Measurements from ENCODE around the gene FOXM1.
A peak's percentile ranks its signal among the peaks of the same experiment; 100 is the strongest.

Gene FOXM1

GRCh38 chr12:2833327-2833726 lies 43.6 kb downstream of the FOXM1 start:
- peaks cover 6% of the 10 kb centered on the region for H3K4me1 ChIP-seq (ENCODE audit: control insufficient read depth, insufficient read depth, low read length)
- no peaks in the 10 kb centered on the region for H3K36me3 ChIP-seq (ENCODE audit: control insufficient read depth, insufficient read depth, low read length)
- peaks cover 7% of the 10 kb centered on the region for H3K27me3 ChIP-seq (ENCODE audit: control insufficient read depth, insufficient read depth, low read length)
- H3K9ac ChIP-seq (ENCODE audit: low read length) = no peak overlapping the region
- H3K4me3 ChIP-seq (ENCODE audit: low read length) = no peak overlapping the region
- H3K9me3 ChIP-seq (ENCODE audit: control insufficient read depth, low read length) = no peaks in the 10 kb centered on the region

DNA sequence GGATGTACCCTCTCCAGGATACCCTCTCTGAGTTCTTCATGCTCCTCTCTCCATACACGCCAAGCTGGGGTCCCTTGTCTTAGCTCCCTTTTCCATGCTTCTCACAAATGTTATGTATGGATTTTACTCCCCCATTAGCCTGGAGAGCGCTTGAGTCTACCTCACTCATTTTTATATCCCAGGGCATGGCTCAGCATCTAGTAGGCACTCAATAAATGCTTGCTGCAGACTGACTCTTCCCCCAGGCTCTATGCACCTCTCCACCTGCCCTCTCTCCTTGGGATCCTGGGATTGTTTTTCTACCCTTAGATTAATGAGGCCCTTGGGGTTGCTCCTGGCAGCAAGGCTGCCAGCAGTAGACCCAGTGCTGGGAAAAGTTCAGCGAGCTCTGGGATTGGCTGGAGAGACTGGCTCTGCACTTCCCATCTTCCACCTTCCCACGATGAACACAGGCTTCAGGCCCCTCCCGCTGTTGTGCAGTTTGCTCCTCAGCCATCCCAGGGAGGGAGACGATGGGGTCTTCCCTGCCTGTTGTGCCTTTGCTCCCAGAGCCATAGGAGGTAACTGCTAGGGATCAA lies 44.3 kb downstream of the FOXM1 start:
- Histone ChIP-seq H3K4me1 (ENCODE audit: control insufficient read depth, insufficient read depth, low read length) (peaks cover 6% of the 10 kb centered on the region), H3K9me3 (ENCODE audit: control insufficient read depth, low read length) (no peaks in the 10 kb centered on the region), H3K9ac (ENCODE audit: low read length) (no peak overlapping the region), H3K36me3 (ENCODE audit: control insufficient read depth, insufficient read depth, low read length) (no peaks in the 10 kb centered on the region), H3K27me3 (ENCODE audit: control insufficient read depth, insufficient read depth, low read length) (peaks cover 7% of the 10 kb centered on the region), H3K4me3 (ENCODE audit: low read length) (no peak overlapping the region)

- Histone ChIP-seq H3K27me3 (ENCODE audit: control insufficient read depth, insufficient read depth, low read length) (peaks cover under 1% of the 10 kb centered on the region), H3K4me1 (ENCODE audit: control insufficient read depth, insufficient read depth, low read length) (no peaks in the 10 kb centered on the region), H3K36me3 (ENCODE audit: control insufficient read depth, insufficient read depth, low read length) (peaks cover 5% of the 10 kb centered on the region), H3K9ac (ENCODE audit: low read length) (no peak overlapping the region), H3K4me3 (ENCODE audit: low read length) (no peak overlapping the region), H3K9me3 (ENCODE audit: control insufficient read depth, low read length) (no peaks in the 10 kb centered on the region)
Measured at GRCh38 chr12:2829275-2829674, 47.7 kb downstream of the FOXM1 start.

DNA sequence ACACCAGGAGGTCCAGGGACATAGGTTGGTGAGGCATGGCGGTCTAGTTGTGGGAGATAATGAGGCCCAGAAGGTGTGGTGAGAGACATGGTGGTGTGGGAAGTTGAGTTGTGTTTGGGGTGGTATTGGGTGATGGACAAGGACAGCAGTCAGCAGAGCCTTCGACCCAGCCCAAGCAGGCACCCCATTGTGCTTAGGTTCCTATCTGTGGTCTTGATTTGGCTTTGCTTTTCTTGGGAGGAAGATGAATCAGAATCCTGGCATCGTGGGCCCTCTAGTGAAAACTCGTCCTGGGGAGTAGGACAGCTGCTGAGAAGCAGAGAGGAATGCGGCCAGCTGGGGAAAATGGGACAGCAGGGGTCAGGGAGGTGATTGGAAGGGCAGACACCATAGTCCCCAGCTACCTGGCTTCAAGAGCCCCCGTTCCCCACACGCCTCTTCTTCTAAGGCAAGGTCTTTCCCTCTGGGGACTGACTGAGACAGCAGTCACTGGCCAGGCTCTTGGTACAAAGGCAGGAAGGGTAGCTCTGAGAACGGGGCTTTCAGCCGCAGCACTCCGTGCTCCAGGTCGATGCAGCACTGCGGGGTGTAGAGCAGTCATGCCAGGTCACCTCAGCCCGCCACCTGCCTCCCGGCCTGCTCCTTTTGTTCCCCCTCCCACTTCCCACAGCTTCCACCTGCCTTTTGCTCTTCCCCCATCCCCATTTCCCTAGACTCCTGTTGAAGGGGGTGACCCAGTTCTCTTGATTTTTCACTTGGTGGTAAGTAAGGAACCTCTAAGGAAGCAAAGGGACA lies 50.1 kb downstream of the FOXM1 start:
- H3K36me3 ChIP-seq (ENCODE audit: control insufficient read depth, insufficient read depth, low read length) = peaks cover 5% of the 10 kb centered on the region
- no peak overlapping the region for H3K4me3 ChIP-seq (ENCODE audit: low read length)
- H3K4me1 ChIP-seq (ENCODE audit: control insufficient read depth, insufficient read depth, low read length) = no peaks in the 10 kb centered on the region
- H3K9me3 ChIP-seq (ENCODE audit: control insufficient read depth, low read length) = no peaks in the 10 kb centered on the region
- no peaks in the 10 kb centered on the region for H3K27me3 ChIP-seq (ENCODE audit: control insufficient read depth, insufficient read depth, low read length)
- no peak overlapping the region for H3K9ac ChIP-seq (ENCODE audit: low read length)

DNA sequence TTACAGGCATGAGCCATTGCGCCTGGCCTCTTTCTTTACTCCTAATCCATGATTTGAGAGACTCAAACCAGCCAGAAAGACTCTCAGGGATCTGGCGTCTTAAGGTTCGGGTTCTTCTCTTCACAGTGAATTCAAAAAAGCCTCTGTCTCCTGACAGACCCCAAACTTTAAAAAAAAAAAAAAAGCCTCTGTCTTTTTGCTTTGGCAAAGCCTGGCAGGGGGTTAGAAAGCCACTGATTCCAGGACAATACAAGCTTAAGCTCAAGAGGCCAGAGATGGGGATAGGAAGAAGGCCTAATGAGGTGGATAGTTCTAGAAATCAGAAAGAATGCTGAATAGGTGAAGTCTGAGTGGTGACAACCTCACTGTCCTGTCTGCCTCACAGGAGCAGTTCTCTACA lies 50.9 kb downstream of the FOXM1 start:
- H3K9me3 ChIP-seq (ENCODE audit: control insufficient read depth, low read length) = no peaks in the 10 kb centered on the region
- H3K4me1 ChIP-seq (ENCODE audit: control insufficient read depth, insufficient read depth, low read length) = no peaks in the 10 kb centered on the region
- no peak overlapping the region for H3K9ac ChIP-seq (ENCODE audit: low read length)
- H3K27me3 ChIP-seq (ENCODE audit: control insufficient read depth, insufficient read depth, low read length) = no peaks in the 10 kb centered on the region
- no peak overlapping the region for H3K4me3 ChIP-seq (ENCODE audit: low read length)
- peaks cover 5% of the 10 kb centered on the region for H3K36me3 ChIP-seq (ENCODE audit: control insufficient read depth, insufficient read depth, low read length)

DNA sequence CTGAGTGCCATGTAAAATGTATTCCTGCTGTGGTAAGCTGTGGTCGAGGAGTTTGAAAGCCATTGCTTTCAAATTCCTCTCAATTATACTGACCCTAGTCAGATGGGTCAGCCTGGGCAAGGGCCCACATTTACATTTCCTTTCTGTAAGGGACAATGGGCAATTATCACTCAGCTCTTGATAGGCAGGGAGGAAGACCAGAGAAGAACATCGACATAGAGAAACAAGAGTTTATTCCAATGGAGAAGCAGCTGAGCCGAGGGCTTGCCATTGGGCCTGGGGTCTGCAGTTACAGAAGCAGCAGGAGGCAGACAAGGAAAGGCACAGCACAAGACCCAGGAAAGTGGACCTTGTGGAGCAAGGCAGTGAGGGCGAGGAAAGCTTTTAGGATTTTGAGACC lies 51.8 kb downstream of the FOXM1 start:
- H3K9ac ChIP-seq (ENCODE audit: low read length) = no peak overlapping the region
- H3K9me3 ChIP-seq (ENCODE audit: control insufficient read depth, low read length) = no peaks in the 10 kb centered on the region
- H3K4me3 ChIP-seq (ENCODE audit: low read length) = no peak overlapping the region
- H3K27me3 ChIP-seq (ENCODE audit: control insufficient read depth, insufficient read depth, low read length) = no peaks in the 10 kb centered on the region
- peaks cover 5% of the 10 kb centered on the region for H3K36me3 ChIP-seq (ENCODE audit: control insufficient read depth, insufficient read depth, low read length)
- H3K4me1 ChIP-seq (ENCODE audit: control insufficient read depth, insufficient read depth, low read length) = no peaks in the 10 kb centered on the region

DNA sequence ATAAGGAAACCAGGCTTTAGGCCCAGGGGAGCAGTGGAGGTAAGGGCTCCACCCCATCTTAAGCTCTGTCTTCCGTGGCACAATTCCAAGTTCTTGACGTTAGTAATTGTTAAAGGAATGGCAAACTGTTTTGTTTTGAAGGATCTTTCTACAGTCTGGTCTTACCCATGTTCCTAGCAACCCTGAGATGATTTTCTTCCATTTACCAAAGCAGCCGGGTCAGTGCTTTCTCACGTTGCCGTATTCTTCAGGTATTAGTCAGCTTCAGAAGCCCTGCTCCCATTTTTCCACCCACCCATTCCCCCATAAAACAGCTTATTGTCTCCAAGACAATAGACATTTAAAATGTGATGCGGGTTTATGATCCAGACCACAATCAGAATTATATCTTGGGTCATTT lies 52.4 kb downstream of the FOXM1 start:
- Histone ChIP-seq H3K9me3 (ENCODE audit: control insufficient read depth, low read length) (no peaks in the 10 kb centered on the region), H3K27me3 (ENCODE audit: control insufficient read depth, insufficient read depth, low read length) (no peaks in the 10 kb centered on the region), H3K4me1 (ENCODE audit: control insufficient read depth, insufficient read depth, low read length) (no peaks in the 10 kb centered on the region), H3K4me3 (ENCODE audit: low read length) (no peak overlapping the region), H3K36me3 (ENCODE audit: control insufficient read depth, insufficient read depth, low read length) (peaks cover 5% of the 10 kb centered on the region), H3K9ac (ENCODE audit: low read length) (no peak overlapping the region)

GRCh38 chr12:2823483-2823882 lies 53.5 kb downstream of the FOXM1 start:
- Histone ChIP-seq H3K9me3 (ENCODE audit: control insufficient read depth, low read length) (no peaks in the 10 kb centered on the region), H3K36me3 (ENCODE audit: control insufficient read depth, insufficient read depth, low read length) (peaks cover 5% of the 10 kb centered on the region), H3K4me1 (ENCODE audit: control insufficient read depth, insufficient read depth, low read length) (no peaks in the 10 kb centered on the region), H3K4me3 (ENCODE audit: low read length) (no peak overlapping the region), H3K27me3 (ENCODE audit: control insufficient read depth, insufficient read depth, low read length) (no peaks in the 10 kb centered on the region), H3K9ac (ENCODE audit: low read length) (no peak overlapping the region)

- no peak overlapping the region for H3K9ac ChIP-seq (ENCODE audit: low read length)
- no peak overlapping the region for H3K4me3 ChIP-seq (ENCODE audit: low read length)
- no peaks in the 10 kb centered on the region for H3K4me1 ChIP-seq (ENCODE audit: control insufficient read depth, insufficient read depth, low read length)
- H3K36me3 ChIP-seq (ENCODE audit: control insufficient read depth, insufficient read depth, low read length) = peaks cover 2% of the 10 kb centered on the region
- H3K9me3 ChIP-seq (ENCODE audit: control insufficient read depth, low read length) = no peaks in the 10 kb centered on the region
- no peaks in the 10 kb centered on the region for H3K27me3 ChIP-seq (ENCODE audit: control insufficient read depth, insufficient read depth, low read length)
Measured at GRCh38 chr12:2820432-2820831, 56.5 kb downstream of the FOXM1 start.

DNA sequence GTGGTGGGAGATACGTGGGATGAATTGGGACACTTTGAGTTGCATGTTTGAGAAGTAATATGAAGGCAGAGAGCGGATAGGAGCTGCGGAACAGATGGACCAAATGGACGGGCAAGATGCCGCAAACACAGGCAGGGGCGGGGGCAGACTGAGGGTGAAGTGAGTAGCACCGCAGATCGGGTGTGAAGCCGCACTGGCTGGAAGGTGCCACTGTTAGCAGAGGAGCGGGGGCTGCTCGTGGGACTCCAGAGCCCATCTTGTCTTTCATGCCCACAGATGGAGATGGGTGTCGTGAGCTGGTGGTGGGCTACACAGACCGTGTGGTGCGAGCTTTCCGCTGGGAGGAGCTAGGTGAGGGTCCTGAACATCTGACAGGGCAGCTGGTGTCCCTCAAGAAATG lies 57.2 kb downstream of the FOXM1 start:
- Histone ChIP-seq H3K9me3 (ENCODE audit: control insufficient read depth, low read length) (no peaks in the 10 kb centered on the region), H3K36me3 (ENCODE audit: control insufficient read depth, insufficient read depth, low read length) (no peaks in the 10 kb centered on the region), H3K4me3 (ENCODE audit: low read length) (no peak overlapping the region), H3K4me1 (ENCODE audit: control insufficient read depth, insufficient read depth, low read length) (no peaks in the 10 kb centered on the region), H3K27me3 (ENCODE audit: control insufficient read depth, insufficient read depth, low read length) (no peaks in the 10 kb centered on the region), H3K9ac (ENCODE audit: low read length) (no peak overlapping the region)

- Histone ChIP-seq H3K4me3 (ENCODE audit: low read length) (peak overlapping the region; percentile 95), H3K9me3 (ENCODE audit: control insufficient read depth, low read length) (no peaks in the 10 kb centered on the region), H3K27me3 (ENCODE audit: control insufficient read depth, insufficient read depth, low read length) (no peaks in the 10 kb centered on the region), H3K9ac (ENCODE audit: low read length) (peak overlapping the region; percentile 80), H3K4me1 (ENCODE audit: control insufficient read depth, insufficient read depth, low read length) (peaks cover 7% of the 10 kb centered on the region), H3K36me3 (ENCODE audit: control insufficient read depth, insufficient read depth, low read length) (no peaks in the 10 kb centered on the region)
Measured at GRCh38 chr12:2813214-2814185, 63.5 kb downstream of the FOXM1 start.
